Neural crest cell (in vitro differentiated cells): ENCODE measurements around the gene FRYL. TPM values are rescaled to one million over a fixed set of nuclear protein-coding genes. Genes with fewer than 3 reads are reported as not detected.
"Not testable (repeated sequence)": the region's sequence is repeated elsewhere in the genome, so short reads cannot be mapped to it uniquely, and the experiment has no call there.

Source experiments
- DNase-seq: peaks from one replicate; pipeline ENCODE4 v3.0.0; 2021; ENCODE audit warnings: low read depth, mixed read lengths, low spot score
- H3K27ac Mint-ChIP-seq: one replicate; pipeline ENCODE4 v1.8.0; 2021; ENCODE audit warnings: mild to moderate bottlenecking, mixed read lengths; ENCODE audit not compliant: unreplicated experiment
- H3K27me3 Mint-ChIP-seq: 2 replicates; pipeline ENCODE4 v1.8.0; 2021; ENCODE audit warnings: low read depth, mild to moderate bottlenecking, mixed read lengths
- H3K36me3 Mint-ChIP-seq: 2 replicates; pipeline ENCODE4 v1.8.0; 2021; ENCODE audit warnings: low read depth, mild to moderate bottlenecking, mixed read lengths
- H3K4me1 Mint-ChIP-seq: 2 replicates; pipeline ENCODE4 v1.8.0; 2021; ENCODE audit warnings: mixed read lengths
- H3K4me3 Mint-ChIP-seq: one replicate; pipeline ENCODE4 v1.8.0; 2021; ENCODE audit warnings: mild to moderate bottlenecking, mixed read lengths
- H3K9me3 Mint-ChIP-seq: 2 replicates; pipeline ENCODE4 v1.8.0; 2021; ENCODE audit warnings: mixed read lengths
- CTCF ChIP-seq: fragments of 200-600 bp; sonication (generic); conservative IDR thresholded peaks from 2 replicates; pipeline ENCODE4 v1.5.0; 2021; ENCODE audit warnings: antibody characterized with exemption, mild to moderate bottlenecking
- total RNA-seq: library from RNA; stranded (reverse); gene quantifications from 2 replicates; pipeline ENCODE4 v1.2.1, GENCODE V29; 2021

The FRYL gene
- total RNA-seq, 1 donor from 2014 or later, result 48.7 TPM

DNA sequence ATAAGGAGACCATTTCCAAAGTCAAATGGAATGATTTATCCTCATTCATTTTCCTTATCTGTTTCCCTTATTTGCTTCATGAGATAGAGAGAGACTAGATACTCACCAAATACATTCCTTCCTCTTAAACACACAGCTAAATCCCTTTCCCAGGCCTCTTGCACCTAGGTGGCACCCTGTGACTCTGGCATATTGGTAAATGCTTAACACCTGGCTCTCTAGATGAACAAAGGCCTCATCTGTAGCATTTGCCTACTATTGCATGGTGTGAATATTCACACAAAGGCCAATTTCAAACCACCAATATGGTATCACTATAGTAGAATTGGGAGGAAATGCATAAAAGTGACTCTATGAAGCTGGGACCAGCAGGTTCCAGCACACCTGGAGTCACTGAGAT lies 319.1 kb downstream of the FRYL start:
- Mint-ChIP-seq H3K9me3 (no peaks in the 10 kb centered on the region), H3K4me3 (no peak overlapping the region)
- TF ChIP-seq CTCF, result no peak

DNA sequence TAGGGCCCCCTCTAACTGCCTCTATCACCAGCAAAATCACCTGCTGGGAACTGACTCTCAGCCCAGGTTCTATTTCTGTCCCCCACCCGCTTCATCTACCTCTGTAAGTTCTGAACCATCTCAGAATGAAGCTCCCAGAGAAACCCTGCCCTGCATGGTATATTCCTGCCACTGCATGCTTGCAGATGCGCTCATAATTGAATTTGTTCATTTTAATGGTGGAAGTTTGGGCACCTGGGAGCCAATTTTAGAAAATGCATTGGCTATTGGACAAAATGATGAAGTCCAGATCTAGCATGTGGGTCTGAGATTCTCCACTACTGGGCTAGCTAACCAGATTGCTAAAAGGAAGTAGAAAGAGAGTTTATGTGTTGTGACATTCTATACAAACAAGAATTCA lies 325.5 kb downstream of the FRYL start:
- no peak for TF ChIP-seq CTCF
- no peaks in the 10 kb centered on the region for H3K4me1 Mint-ChIP-seq
- no peak for DNase-seq
- H3K9me3 Mint-ChIP-seq, result peaks cover 2% of the 10 kb centered on the region
- H3K27ac Mint-ChIP-seq, result no peak overlapping the region
- H3K36me3 Mint-ChIP-seq, result no peaks in the 10 kb centered on the region
- H3K27me3 Mint-ChIP-seq, result no peaks in the 10 kb centered on the region
- no peak overlapping the region for H3K4me3 Mint-ChIP-seq

More for the DNA sequence above, 319.1 kb downstream of the FRYL start:
- no peaks in the 10 kb centered on the region for H3K4me1 Mint-ChIP-seq
- no peaks in the 10 kb centered on the region for H3K27me3 Mint-ChIP-seq
- H3K27ac Mint-ChIP-seq, result no peak overlapping the region
- no peaks in the 10 kb centered on the region for H3K36me3 Mint-ChIP-seq
- no peak for DNase-seq

DNA sequence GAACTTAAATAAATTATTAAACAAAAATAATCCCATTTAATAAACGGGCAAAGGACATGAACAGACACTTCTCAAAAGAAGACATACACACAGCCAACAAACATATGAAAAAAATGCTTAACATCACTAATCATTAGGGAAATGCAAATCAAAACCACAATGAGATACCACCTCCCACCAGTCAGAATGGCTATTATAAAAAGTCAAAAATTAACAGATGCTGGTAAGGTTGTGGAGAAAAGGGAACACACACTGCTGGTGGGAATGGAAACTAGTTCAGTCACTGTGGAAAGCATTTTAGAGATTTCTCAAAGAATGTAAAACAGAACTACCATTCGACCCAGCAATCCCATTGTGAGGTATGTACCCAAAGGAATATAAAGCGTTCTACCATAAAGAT lies 328.4 kb downstream of the FRYL start:
- DNase-seq, H3K36me3 Mint-ChIP-seq: not testable (repeated sequence)

GRCh38 chr4:48450740-48451139 lies 329.3 kb downstream of the FRYL start:
- no peaks in the 10 kb centered on the region for H3K27me3 Mint-ChIP-seq
- no peaks in the 10 kb centered on the region for H3K36me3 Mint-ChIP-seq
- no peak overlapping the region for H3K27ac Mint-ChIP-seq
- TF ChIP-seq CTCF, result no peak
- no peaks in the 10 kb centered on the region for H3K4me1 Mint-ChIP-seq
- peaks cover 2% of the 10 kb centered on the region for H3K9me3 Mint-ChIP-seq
- H3K4me3 Mint-ChIP-seq, result no peak overlapping the region
- no peak for DNase-seq

More for the DNA sequence above, 328.4 kb downstream of the FRYL start:
- H3K27me3 Mint-ChIP-seq, H3K4me3 Mint-ChIP-seq, H3K9me3 Mint-ChIP-seq, H3K4me1 Mint-ChIP-seq, H3K27ac Mint-ChIP-seq: not testable (repeated sequence)

- Mint-ChIP-seq H3K4me1 (no peaks in the 10 kb centered on the region), H3K4me3 (no peak overlapping the region), H3K9me3 (peaks cover 2% of the 10 kb centered on the region), H3K27ac (no peak overlapping the region), H3K36me3 (no peaks in the 10 kb centered on the region), H3K27me3 (no peaks in the 10 kb centered on the region)
- TF ChIP-seq CTCF, result no peak
- DNase-seq, result no peak
Measured at GRCh38 chr4:48449151-48449550, 330.9 kb downstream of the FRYL start.

Other genes starting within 250 kb of the FRYL start
- 129 and 141 TPM in 2 replicates for gene OCIAD1, start 50.8 kb upstream of the FRYL start, total RNA-seq
- gene OCIAD2, start 126.5 kb upstream of the FRYL start, total RNA-seq, result 29.7 and 33.4 TPM in 2 replicates
- gene CWH43, start 206.0 kb upstream of the FRYL start, total RNA-seq, result not detected in 2 replicates